Endothelial cell (in vitro differentiated cells): ENCODE measurements around the gene GPC5. TPM values are rescaled to one million over a fixed set of nuclear protein-coding genes. Genes with fewer than 3 reads are reported as not detected.

Experiments used
- DNase-seq: peaks from one replicate; pipeline ENCODE4 v3.0.0; 2021; ENCODE audit warnings: low spot score
- H3K27ac Mint-ChIP-seq: one replicate; pipeline ENCODE4 v1.8.0; 2021; ENCODE audit warnings: mixed read lengths, inconsistent platforms; ENCODE audit not compliant: unreplicated experiment
- H3K27me3 Mint-ChIP-seq: one replicate; pipeline ENCODE4 v1.8.0; 2021; ENCODE audit warnings: mild to moderate bottlenecking, moderate library complexity, mixed read lengths, inconsistent platforms; ENCODE audit not compliant: unreplicated experiment
- H3K36me3 Mint-ChIP-seq: one replicate; pipeline ENCODE4 v1.8.0; 2021; ENCODE audit warnings: mild to moderate bottlenecking, low read depth, mixed read lengths, inconsistent platforms; ENCODE audit not compliant: unreplicated experiment
- H3K4me1 Mint-ChIP-seq: one replicate; pipeline ENCODE4 v1.8.0; 2021; ENCODE audit warnings: mild to moderate bottlenecking, mixed read lengths, inconsistent platforms; ENCODE audit not compliant: unreplicated experiment
- H3K4me3 Mint-ChIP-seq: one replicate; pipeline ENCODE4 v1.8.0; 2021; ENCODE audit warnings: mild to moderate bottlenecking, mixed read lengths, inconsistent platforms; ENCODE audit not compliant: unreplicated experiment
- H3K9me3 Mint-ChIP-seq: one replicate; pipeline ENCODE4 v1.8.0; 2021; ENCODE audit warnings: mixed read lengths, inconsistent platforms; ENCODE audit not compliant: unreplicated experiment
- total RNA-seq: library from RNA; stranded (reverse); fragmentation: NEBNext Ultra II Directional; extraction: Animal tissue kit (Norgen Biotek cat#: 25700); gene quantifications from one replicate; pipeline ENCODE4 v1.2.1, GENCODE V29; 2021; ENCODE audit not compliant: unreplicated experiment
- TF ChIP-seq, protein P1 (sequence below): fragments of 200-600 bp; sonication (generic); IDR thresholded peaks from one replicate; pipeline ENCODE4 v1.5.0; 2021; ENCODE audit warnings: antibody characterized with exemption; ENCODE audit not compliant: unreplicated experiment

GPC5 gene
- total RNA-seq, 1 donor from 2014 or later = not detected

DNA sequence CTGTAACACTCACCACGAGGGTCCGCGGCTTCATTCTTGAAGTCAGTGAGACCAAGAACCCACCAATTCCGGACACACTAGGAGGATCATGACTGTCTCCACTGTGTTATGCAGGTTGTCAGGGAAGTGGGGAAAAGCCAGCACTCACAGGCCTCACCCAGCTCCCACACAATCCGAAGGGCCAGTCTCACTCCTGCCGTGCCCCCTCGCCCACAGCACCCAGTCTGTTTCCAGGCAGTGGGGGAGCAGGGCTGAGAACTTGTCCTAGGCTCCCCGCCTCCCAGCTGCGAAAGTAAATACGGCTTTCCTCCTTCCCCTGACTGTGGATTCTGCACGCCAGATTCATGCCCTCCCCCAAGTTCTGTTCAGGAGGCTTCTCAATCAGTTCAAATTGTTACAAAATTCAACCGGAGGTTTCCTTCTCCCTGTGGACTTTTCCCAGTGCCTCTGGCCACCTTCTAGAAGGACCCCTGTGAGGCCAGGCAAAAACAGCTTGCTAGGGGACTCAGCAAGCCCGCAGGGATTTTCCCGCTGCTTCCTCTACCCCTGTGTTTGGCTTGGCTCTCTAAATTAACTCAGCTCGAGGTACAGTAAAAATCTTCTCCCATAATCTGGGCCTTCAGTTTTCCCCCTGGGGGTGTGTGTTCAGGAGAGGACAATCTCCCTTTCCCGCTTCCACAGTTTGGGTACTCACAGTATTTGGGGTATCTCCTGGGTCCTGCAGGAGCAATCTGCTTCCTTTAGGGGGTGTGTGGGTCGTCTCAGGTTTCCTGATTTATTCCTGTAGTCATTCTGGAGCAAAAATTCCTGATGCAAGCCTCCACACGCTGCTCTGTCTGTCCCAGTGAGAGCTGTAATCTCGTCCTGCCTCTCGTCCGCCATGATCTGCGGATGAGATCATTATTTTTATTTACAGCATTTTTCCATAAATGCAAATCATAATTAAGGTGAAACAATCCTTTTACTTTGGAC lies 899.8 kb downstream of the GPC5 start:
- no peaks in the 10 kb centered on the region for H3K9me3 Mint-ChIP-seq
- H3K36me3 Mint-ChIP-seq = no peaks in the 10 kb centered on the region
- DNase-seq = no peak
- no peak overlapping the region for H3K4me3 Mint-ChIP-seq
- TF ChIP-seq, protein P1, sequence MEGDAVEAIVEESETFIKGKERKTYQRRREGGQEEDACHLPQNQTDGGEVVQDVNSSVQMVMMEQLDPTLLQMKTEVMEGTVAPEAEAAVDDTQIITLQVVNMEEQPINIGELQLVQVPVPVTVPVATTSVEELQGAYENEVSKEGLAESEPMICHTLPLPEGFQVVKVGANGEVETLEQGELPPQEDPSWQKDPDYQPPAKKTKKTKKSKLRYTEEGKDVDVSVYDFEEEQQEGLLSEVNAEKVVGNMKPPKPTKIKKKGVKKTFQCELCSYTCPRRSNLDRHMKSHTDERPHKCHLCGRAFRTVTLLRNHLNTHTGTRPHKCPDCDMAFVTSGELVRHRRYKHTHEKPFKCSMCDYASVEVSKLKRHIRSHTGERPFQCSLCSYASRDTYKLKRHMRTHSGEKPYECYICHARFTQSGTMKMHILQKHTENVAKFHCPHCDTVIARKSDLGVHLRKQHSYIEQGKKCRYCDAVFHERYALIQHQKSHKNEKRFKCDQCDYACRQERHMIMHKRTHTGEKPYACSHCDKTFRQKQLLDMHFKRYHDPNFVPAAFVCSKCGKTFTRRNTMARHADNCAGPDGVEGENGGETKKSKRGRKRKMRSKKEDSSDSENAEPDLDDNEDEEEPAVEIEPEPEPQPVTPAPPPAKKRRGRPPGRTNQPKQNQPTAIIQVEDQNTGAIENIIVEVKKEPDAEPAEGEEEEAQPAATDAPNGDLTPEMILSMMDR = no peak
- peaks cover 2% of the 10 kb centered on the region for H3K27me3 Mint-ChIP-seq
- H3K4me1 Mint-ChIP-seq = no peaks in the 10 kb centered on the region
- no peak overlapping the region for H3K27ac Mint-ChIP-seq

DNA sequence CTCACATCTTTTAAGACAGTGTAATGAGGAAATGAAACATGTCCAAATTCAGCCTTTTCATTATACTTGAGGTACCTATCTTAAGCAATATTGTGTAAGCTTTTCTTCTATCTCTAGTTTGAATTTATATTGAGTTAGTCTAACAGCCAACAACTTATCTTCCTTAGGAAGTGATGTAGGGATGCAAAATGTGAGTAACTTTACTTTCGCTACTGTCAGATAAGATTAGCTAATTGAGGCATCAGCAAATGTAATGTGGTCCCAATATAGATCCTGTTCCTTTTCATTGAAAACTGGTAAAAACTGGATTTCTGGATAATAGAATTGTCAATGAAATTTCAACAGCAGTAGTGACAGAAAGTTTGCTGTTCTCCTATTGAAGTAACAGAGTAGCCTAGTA lies 902.2 kb downstream of the GPC5 start:
- DNase-seq = no peak
- H3K4me1 Mint-ChIP-seq = no peaks in the 10 kb centered on the region
- TF ChIP-seq, protein P1 = no peak
- H3K9me3 Mint-ChIP-seq = no peaks in the 10 kb centered on the region
- H3K36me3 Mint-ChIP-seq = no peaks in the 10 kb centered on the region
- H3K27ac Mint-ChIP-seq = no peak overlapping the region
- H3K27me3 Mint-ChIP-seq = peaks cover 2% of the 10 kb centered on the region
- H3K4me3 Mint-ChIP-seq = no peak overlapping the region

DNA sequence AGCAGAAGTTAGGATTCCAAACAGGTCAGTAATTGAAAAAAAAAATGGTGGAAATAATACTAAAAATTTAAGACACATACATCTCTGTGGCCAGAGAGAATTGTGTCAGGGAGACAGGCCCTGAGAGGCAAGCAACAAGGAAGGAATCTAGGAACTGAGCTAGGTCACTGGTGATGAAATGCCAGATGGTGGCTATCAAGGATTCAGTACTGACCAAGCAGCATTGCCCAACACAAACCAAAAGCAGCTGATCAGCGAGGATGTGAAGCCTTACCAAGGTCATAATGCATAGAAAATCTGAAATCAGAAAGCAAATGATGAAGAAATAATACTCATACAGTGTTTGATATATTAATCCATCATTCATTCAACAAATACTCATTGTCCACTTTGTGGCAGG lies 905.0 kb downstream of the GPC5 start:
- TF ChIP-seq, protein P1 = no peak
- no peaks in the 10 kb centered on the region for H3K4me1 Mint-ChIP-seq
- H3K9me3 Mint-ChIP-seq = no peaks in the 10 kb centered on the region
- H3K36me3 Mint-ChIP-seq = no peaks in the 10 kb centered on the region
- H3K27me3 Mint-ChIP-seq = no peaks in the 10 kb centered on the region
- DNase-seq = no peak
- H3K27ac Mint-ChIP-seq = no peak overlapping the region
- no peak overlapping the region for H3K4me3 Mint-ChIP-seq

DNA sequence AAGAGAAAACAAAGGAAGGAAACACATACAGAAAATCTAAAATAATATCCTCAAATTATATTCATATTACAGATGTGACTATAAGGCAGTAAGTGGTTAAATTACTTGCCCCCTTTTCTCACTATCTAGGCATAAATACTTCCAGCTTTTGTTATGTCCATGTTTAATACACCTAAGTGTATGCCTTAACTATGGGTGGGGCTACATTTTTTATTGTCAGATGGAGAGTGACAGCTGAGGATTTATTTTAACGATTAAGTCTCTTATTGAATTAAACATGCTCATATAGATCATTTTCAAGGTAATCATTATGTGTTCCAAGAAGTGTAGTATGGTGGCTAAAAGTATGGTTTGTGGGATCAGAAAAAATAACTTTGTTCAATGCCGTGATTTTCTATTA lies 909.3 kb downstream of the GPC5 start:
- H3K4me1 Mint-ChIP-seq = no peaks in the 10 kb centered on the region
- H3K4me3 Mint-ChIP-seq = no peak overlapping the region
- no peak overlapping the region for H3K27ac Mint-ChIP-seq
- DNase-seq = no peak
- no peaks in the 10 kb centered on the region for H3K9me3 Mint-ChIP-seq
- H3K27me3 Mint-ChIP-seq = no peaks in the 10 kb centered on the region
- TF ChIP-seq, protein P1 = no peak
- H3K36me3 Mint-ChIP-seq = no peaks in the 10 kb centered on the region

DNA sequence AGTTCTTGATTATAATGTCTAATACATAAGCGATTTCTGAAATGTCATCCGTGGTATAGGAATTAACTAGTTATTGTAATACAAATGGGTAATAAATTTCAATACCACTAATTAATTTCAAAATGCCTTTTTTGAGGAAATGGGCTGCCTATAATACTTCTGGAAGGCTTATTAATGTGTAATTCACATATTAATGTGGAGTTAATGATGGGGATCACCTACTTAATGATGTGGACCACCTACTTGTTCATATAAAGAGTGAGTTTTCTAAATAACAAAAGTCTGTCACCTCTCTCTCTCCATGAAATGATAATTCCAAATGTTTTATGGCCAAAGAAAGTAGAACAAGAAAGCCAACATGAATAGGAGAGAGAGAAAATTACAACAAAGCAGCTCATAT lies 914.4 kb downstream of the GPC5 start:
- Mint-ChIP-seq H3K4me3 (no peak overlapping the region), H3K36me3 (no peaks in the 10 kb centered on the region), H3K4me1 (no peaks in the 10 kb centered on the region), H3K27me3 (no peaks in the 10 kb centered on the region), H3K9me3 (no peaks in the 10 kb centered on the region), H3K27ac (no peak overlapping the region)
- no peak for DNase-seq
- TF ChIP-seq, protein P1 = no peak
